ENCODE data around the gene MARCHF9.
"Not testable (repeated sequence)": the region's sequence is repeated elsewhere in the genome, so short reads cannot be mapped to it uniquely, and the experiment has no call there.

Gene MARCHF9

DNA sequence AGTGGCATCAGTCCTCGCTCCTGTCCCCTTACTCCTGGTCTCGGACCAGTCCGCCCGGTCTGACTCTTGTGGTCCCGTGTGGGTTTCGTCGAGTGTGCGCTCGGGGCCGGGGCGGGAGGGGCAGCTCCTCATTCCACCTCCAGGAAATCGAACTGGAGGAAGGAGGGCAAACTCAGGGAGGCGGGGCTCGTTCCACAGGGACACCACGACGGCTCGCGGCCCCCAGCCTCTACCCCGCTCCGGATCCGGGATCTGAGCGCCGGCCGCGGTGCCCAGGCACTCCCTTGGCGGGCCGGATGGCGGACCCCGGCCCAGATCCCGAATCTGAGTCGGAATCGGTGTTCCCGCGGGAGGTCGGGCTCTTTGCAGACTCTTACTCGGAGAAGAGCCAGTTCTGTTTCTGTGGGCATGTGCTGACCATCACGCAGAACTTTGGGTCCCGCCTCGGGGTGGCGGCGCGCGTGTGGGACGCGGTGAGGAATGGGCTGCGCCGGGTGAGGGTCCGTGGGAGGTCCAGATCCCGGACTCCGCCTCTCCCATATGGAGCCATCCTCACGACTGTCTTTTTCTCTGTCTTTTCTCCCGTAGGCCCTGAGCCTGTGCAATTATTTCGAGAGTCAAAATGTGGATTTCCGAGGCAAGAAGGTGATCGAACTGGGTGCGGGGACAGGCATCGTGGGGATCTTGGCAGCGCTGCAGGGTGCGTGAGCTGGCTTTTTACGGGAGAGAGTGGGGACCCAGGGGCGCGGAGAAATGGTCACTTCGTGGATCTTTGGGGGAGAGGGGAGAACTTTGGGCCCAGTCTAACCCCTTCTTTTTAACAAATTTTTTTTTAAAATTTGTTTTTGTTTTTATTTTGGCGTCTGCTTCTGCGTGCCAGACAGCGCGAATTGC is 17.8 kb downstream of the MARCHF9 start, which contains the start of gene EEF1AKMT3:
EEF1AKMT3 (plus strand) TSS at position 186 of the 894 bp plus-strand sequence; CDS start at position 297, 111 bp downstream.
- peak; percentile 37 to 38 for DNase-seq

GRCh38 chr12:57774634-57775033 is 19.7 kb downstream of the MARCHF9 start:
- DNase-seq = not testable (repeated sequence)

GRCh38 chr12:57775044-57775443 is 20.1 kb downstream of the MARCHF9 start:
- no peak for DNase-seq

GRCh38 chr12:57775563-57776246 is 20.8 kb downstream of the MARCHF9 start:
- peak; percentile 80 to 86 for DNase-seq

DNA sequence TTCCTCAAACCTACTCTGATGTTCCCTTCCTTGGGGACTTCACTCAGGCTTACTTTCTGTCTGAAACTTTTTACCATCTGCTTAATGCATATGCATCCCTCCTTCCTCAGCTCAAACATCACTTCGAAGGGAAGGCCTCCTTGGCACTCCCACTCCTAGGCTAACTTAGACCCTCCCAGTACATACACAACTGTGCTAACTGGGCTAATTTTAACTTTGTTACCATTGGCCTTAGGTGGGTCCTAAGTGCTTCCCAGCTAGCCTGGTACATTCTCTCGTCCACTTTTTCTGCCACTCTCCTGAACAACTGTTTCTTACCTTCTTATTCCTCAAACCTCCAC is 21.3 kb downstream of the MARCHF9 start:
- DNase-seq = no peak

- DNase-seq = no peak
Observed at GRCh38 chr12:57777367-57777766, 22.5 kb downstream of the MARCHF9 start.

- DNase-seq = no peak
Observed at GRCh38 chr12:57777911-57778310, 23.0 kb downstream of the MARCHF9 start.

DNA sequence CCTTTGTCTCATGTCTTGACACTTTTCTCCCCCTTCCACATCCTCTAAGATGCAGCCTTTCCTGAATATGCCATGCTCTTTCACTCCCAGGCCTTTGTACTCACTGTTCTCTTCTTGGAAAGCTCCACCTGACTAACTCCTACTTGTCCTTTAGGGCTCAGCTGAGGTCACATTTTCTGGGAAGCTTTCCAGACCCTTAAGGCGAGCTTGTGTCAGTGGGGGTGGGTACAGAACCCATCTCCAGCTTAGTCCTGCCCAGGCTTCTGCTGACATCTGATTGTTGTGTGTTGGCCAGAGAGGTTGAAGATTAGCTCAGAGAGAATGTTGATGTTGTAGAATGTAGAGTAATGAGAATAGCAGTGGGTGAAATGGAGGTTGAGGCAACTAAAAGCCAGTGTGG is 24.8 kb downstream of the MARCHF9 start:
- DNase-seq = no peak

GRCh38 chr12:57780284-57780897 is 25.5 kb downstream of the MARCHF9 start:
- no peak for DNase-seq

DNA sequence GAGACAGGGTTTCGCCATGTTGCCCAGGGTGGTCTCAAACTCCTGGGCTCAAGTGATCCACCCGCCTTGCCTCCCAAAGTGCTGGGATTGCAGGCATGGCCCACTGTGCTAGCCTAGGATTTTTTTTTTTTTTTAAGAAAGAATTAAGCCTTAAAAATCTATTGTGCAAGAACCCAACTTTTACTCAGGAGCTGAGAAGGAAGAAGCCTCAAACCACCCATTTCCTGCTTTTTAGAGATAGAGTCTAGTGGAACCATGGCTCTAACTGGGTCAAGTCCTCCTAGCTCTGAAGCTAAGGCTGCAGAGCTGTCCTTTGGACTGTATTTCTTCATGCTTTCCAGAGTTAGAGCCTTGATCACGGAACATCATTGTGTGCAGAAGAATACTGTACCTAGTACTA is 26.3 kb downstream of the MARCHF9 start:
- peak; percentile 70 for DNase-seq

- DNase-seq = no peak
Observed at GRCh38 chr12:57781801-57782200, 26.9 kb downstream of the MARCHF9 start.

GRCh38 chr12:57782243-57782607 is 27.3 kb downstream of the MARCHF9 start:
- DNase-seq = no peak

DNA sequence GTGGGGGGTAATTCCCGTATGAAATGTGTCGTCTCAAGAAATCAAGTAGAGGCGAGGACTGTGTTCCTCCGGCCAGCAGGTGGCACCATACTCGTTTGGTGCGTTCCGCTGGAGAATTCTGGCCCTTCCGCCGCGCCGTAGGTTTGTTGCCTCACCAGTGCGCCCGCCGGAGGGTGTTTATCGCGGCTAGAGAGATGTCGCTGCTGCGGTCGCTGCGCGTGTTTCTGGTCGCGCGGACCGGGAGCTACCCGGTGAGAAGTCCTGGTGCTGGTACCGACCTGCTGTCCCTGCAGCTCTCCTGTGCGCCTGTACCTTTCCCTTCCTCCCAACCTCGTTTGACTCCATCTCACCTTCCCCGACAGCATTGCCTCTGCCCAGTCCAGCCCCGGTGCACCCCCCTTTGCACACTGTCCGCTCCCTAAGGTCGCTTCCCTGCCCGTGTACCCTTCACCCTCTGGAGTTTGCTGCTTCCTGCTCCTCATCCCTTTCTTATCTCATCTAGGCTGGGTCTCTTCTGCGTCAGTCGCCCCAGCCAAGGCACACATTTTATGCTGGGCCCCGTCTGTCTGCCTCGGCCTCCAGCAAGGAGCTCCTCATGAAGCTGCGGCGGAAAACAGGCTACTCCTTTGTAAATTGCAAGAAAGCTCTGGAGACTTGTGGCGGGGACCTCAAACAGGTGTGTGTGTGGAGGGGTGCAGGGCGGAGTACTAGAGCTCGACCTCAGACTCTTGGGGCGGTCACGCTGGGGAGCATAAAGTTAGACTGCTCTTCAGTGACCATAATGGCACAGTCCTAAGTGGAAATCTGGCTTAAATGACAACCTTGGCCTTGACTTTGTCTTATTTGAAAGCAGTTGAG is 27.9 kb downstream of the MARCHF9 start, which contains the start of gene TSFM:
TSFM (plus strand) TSS at position 180 of the 858 bp plus-strand sequence; CDS start at position 195, 15 bp downstream.
- DNase-seq = peak; percentile 90

- no peak for DNase-seq
Observed at GRCh38 chr12:57783466-57783801, 28.5 kb downstream of the MARCHF9 start.

- DNase-seq = no peak
Observed at GRCh38 chr12:57783861-57784260, 29.0 kb downstream of the MARCHF9 start.

DNA sequence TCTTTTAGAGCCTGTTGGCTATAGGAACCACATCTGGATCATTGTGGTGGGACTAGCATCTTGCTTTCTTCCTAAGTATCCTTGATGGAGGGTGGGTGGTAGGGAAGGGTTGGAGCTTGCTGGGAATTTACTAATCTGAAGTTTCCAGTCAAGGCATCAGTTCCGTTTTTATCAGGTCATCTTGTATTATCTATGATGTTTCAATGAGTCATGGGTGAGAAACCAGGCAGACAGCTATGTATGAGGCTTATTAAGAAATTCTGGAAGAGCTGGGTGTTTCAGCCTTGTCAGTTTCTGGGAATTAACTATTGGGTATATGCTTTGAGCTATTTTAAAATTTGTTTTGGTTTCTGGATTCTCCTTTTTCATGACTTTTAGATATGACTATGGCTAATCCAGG is 39.0 kb downstream of the MARCHF9 start:
- no peak for DNase-seq

GRCh38 chr12:57795354-57795753 is 40.5 kb downstream of the MARCHF9 start:
- DNase-seq = no peak

DNA sequence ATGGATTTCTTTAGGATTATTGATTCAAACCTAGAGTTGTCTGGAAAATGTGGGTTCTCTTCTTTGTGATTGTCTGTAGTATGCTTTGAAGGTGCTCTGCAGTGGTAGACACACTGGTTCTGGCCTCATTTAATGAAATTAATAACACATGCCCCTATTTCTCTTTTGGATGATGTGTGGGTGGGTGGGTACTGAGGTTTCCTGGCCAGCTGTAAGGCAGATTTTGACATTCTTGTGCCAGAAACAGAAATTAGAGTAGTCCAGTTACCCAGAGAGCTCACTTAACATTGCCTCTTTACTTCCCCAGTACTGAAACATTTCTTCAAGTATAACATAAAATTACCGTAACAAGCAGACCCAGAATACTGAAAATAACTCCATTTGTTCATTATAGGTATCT is 42.1 kb downstream of the MARCHF9 start:
- no peak for DNase-seq

DNA sequence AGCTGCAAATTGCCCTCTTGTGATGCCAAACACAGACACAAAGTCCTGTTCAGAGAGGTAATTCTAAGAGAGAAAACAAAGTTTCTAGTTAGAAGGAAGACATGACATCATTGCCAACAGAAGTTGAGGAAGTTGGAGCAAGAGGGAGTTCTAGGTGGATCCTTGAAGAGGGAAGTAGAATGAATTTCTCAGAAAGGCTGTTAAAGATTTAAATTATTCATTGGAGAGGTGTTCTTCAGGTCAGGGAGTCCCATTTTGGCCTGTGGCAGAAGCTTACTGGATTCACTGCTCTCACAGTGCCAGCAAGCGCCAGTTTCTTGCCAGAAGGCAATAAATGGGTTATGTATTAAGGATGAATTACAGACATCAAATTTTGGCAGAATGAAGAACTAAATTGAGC is 43.0 kb downstream of the MARCHF9 start:
- peak; percentile 47 to 51 for DNase-seq

- DNase-seq = no peak
Observed at GRCh38 chr12:57800965-57801364, 46.1 kb downstream of the MARCHF9 start.

DNA sequence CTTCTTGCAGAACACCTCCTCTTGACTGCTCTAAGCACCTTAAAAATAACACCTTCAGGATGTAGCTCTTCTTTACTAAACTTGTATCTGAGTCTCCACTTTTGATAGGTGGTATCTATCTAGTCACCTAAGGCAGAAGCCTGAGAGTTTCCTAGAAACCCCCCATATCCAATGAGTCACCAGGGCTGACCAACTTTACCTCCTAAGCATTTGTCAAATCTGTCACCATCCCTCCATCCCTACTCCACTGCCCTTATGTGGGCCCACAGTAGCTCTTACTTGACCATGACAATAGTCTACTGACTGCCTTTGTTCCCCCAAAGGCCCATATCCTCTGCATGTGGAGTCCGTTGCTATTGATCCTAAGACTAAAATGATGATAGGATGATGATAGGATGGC is 47.7 kb downstream of the MARCHF9 start:
- DNase-seq = no peak

- DNase-seq = peak; percentile 7 to 45
Observed at GRCh38 chr12:57803319-57803893, 48.5 kb downstream of the MARCHF9 start.
